Stomach (tissue), 9 donors: ENCODE results near the gene CORO7. TPM values are rescaled to one million over a fixed set of nuclear protein-coding genes. Genes with fewer than 3 reads are reported as not detected.
A peak's percentile ranks its signal among the peaks of the same experiment; 100 is the strongest.

Source experiments
- DNase-seq, 2 donors: peaks; one replicate each; pipeline versions ENCODE4 v3.0.0 to v3.0.0-alpha.2; 2013 to 2019
- H3K27ac ChIP-seq, 5 donors: fragments of 200-600 bp in 4 of 5; sonication (generic) in 4 of 5; one replicate each; pipeline ENCODE4 v1.5.1; 2013 to 2019; ENCODE audit warnings: mild to moderate bottlenecking in 1 of 5, moderate library complexity in 1 of 5
- H3K27me3 ChIP-seq, 3 donors: fragments of 200-600 bp; sonication (generic); one replicate each; pipeline ENCODE4 v1.5.1; 2017 to 2019; ENCODE audit warnings: mixed run types in 1 of 3
- H3K36me3 ChIP-seq, 4 donors: fragments of 200-600 bp; sonication (generic); 1 replicate in 3 of 4; 2 replicates in 1 of 4; pipeline ENCODE4 v1.5.1; 2016 to 2019
- H3K4me1 ChIP-seq, 4 donors: fragments of 200-600 bp; sonication (generic); one replicate each; pipeline ENCODE4 v1.5.1; 2016 to 2019
- H3K4me3 ChIP-seq, 4 donors: fragments of 200-600 bp; sonication (generic) in 3 of 4; one replicate each; pipeline ENCODE4 v1.5.1; 2016 to 2019; ENCODE audit warnings: mild to moderate bottlenecking in 1 of 4
- H3K9me3 ChIP-seq, 4 donors: fragments of 200-600 bp; sonication (generic); one replicate each; pipeline ENCODE4 v1.5.1; 2016 to 2019
- CTCF ChIP-seq, 7 experiments: fragments of 450-650 bp in 4 of 7; fragments of 200-600 bp in 3 of 7; sonication (generic) in 3 of 7; IDR thresholded peaks; one replicate each; pipeline ENCODE4 v1.5.1; 2016 to 2019; ENCODE audit warnings: antibody characterized with exemption in 7 of 7, control low read depth in 2 of 7, mild to moderate bottlenecking in 1 of 7
- EP300 ChIP-seq: sonication (generic); formaldehyde crosslinking; IDR thresholded peaks from one replicate; pipeline ENCODE4 v1.6.1; 2017; ENCODE audit warnings: antibody characterized with exemption
- POLR2A ChIP-seq, 4 donors: fragments of 450-650 bp; IDR thresholded peaks; one replicate each; pipeline ENCODE4 v1.6.1; 2016; ENCODE audit warnings: antibody characterized with exemption in 4 of 4, control low read depth in 2 of 4, mild to moderate bottlenecking in 1 of 4, moderate library complexity in 1 of 4
- POLR2AphosphoS5 ChIP-seq, 3 donors: sonication (generic); formaldehyde crosslinking; IDR thresholded peaks; one replicate each; pipeline ENCODE4 v1.6.1; 2016; ENCODE audit warnings: antibody characterized with exemption in 3 of 3
- WGBS, 5 donors: extraction: QIAGEN DNeasy Blood & Tissue Kit in 3 of 5; methylation state at CpG; one replicate each; pipeline versions ENCODE4 v1.1.5 to v1.1.7; 2013 to 2018; 5-methylcytosine and 5-hydroxymethylcytosine counted together
- intact Hi-C: fragments of 100-400 bp; cut with DNase I; formaldehyde crosslinking; loops from one replicate; pipeline ENCODE4 v1.15.1; 2023; ENCODE audit warnings: low total_unique reads
- polyA plus RNA-seq, 3 donors: library from polyadenylated mRNA; stranded (reverse); fragments of 200-250 nt; gene quantifications; one replicate each; pipeline ENCODE4 v1.2.3, GENCODE V29; 2013
- total RNA-seq, 5 donors: library from RNA; depleted of rRNA; stranded (reverse); fragments of >200 nt; gene quantifications; one replicate each; pipeline versions ENCODE4 v1.1.0 to v1.2.3, GENCODE V29; 2014 to 2016
- donor health status: healthy with polysubstance abuse.
- donor health status: Bipolar disorder and iron deficiency.
- donor health status: healthy.

The CORO7 gene
- total and polyA plus RNA-seq, 8 donors, result 12.5 to 173 (median 17.3) TPM

- intact Hi-C loops, result no loop called here
- peaks cover 35 to 90% (median 81%) of the 10 kb centered on the region in 4 donors for H3K36me3 ChIP-seq
- TF ChIP-seq POLR2AphosphoS5 (IDR thresholded peaks at IDR 0.05), result peak in 1 of 3 donors; percentile 20
- no peak for TF ChIP-seq EP300
- WGBS, 5 donors, result 71 to 88% (median 87%) methylated on average over 11 to 22 of the region's 22 CpGs
- H3K27ac ChIP-seq, result peak overlapping the region in 1 of 5 donors; percentile 28
- peak in 1 of 2 donors; percentile 26 for DNase-seq
- no peaks in the 10 kb centered on the region for H3K9me3 ChIP-seq
- H3K4me3 ChIP-seq, result no peak overlapping the region
- no peaks in the 10 kb centered on the region for H3K27me3 ChIP-seq
- H3K4me1 ChIP-seq, result peaks cover 14 to 50% (median 27%) of the 10 kb centered on the region in 4 donors
Measured at GRCh38 chr16:4407543-4408322, 8.7 kb downstream of the CORO7 start.

- 86 to 92% (median 89%) methylated on average over 23 to 24 of the region's 24 CpGs for WGBS, 5 donors
- Histone ChIP-seq H3K36me3 (peaks cover 35 to 95% (median 82%) of the 10 kb centered on the region in 4 donors), H3K4me3 (no peak overlapping the region), H3K27ac (no peak overlapping the region), H3K4me1 (peaks cover 6 to 33% (median 10%) of the 10 kb centered on the region in 4 donors), H3K27me3 (no peaks in the 10 kb centered on the region), H3K9me3 (no peaks in the 10 kb centered on the region)
- intact Hi-C loops, result loop anchor here (5.0 kb wide), 1 partner anchor 48 kb away; no protein-coding TSS in a partner anchor
- TF ChIP-seq POLR2A (IDR thresholded peaks at IDR 0.05), result no peak
- no peak for TF ChIP-seq EP300
- no peak for TF ChIP-seq POLR2AphosphoS5 (IDR thresholded peaks at IDR 0.05)
- no peak for TF ChIP-seq CTCF (IDR thresholded peaks at IDR 0.05)
- DNase-seq, result peak in 1 of 2 donors; percentile 9
Measured at GRCh38 chr16:4404967-4405696, 11.3 kb downstream of the CORO7 start.

- intact Hi-C loops, result loop anchor here (5.0 kb wide), 1 partner anchor 47 kb away; no protein-coding TSS in a partner anchor
- no peak overlapping the region for H3K4me3 ChIP-seq
- TF ChIP-seq POLR2AphosphoS5 (IDR thresholded peaks at IDR 0.05) (no peak), POLR2A (IDR thresholded peaks at IDR 0.05) (no peak), CTCF (IDR thresholded peaks at IDR 0.05) (peak in 4 of 7 experiments; percentile 48 to 72 (median 55)), EP300 (no peak)
- H3K27me3 ChIP-seq, result no peaks in the 10 kb centered on the region
- WGBS, 5 donors, result 69 to 78% (median 72%) methylated on average over 15 to 20 of the region's 20 CpGs
- peaks cover 5 to 26% (median 8%) of the 10 kb centered on the region in 4 donors for H3K4me1 ChIP-seq
- peak; percentile 60 to 73 for DNase-seq
- H3K36me3 ChIP-seq, result peaks cover 35 to 98% (median 83%) of the 10 kb centered on the region in 4 donors
- H3K9me3 ChIP-seq, result no peaks in the 10 kb centered on the region
- no peak overlapping the region for H3K27ac ChIP-seq
Measured at GRCh38 chr16:4404247-4404966, 12.0 kb downstream of the CORO7 start.

GRCh38 chr16:4403133-4403949, 13.1 kb downstream of the CORO7 start:
- H3K27me3 ChIP-seq, result no peaks in the 10 kb centered on the region
- WGBS, 5 donors, result 82 to 89% (median 87%) methylated on average over 17 to 24 of the region's 24 CpGs
- peaks cover 4 to 18% (median 5%) of the 10 kb centered on the region in 4 donors for H3K4me1 ChIP-seq
- TF ChIP-seq CTCF (IDR thresholded peaks at IDR 0.05) (no peak), EP300 (no peak), POLR2A (IDR thresholded peaks at IDR 0.05) (no peak), POLR2AphosphoS5 (IDR thresholded peaks at IDR 0.05) (no peak)
- H3K4me3 ChIP-seq, result no peak overlapping the region
- H3K27ac ChIP-seq, result no peak overlapping the region
- intact Hi-C loops, result loop anchor here (5.0 kb wide), 1 partner anchor 46 kb away; no protein-coding TSS in a partner anchor
- peaks cover 35 to 92% (median 84%) of the 10 kb centered on the region in 4 donors for H3K36me3 ChIP-seq
- no peaks in the 10 kb centered on the region for H3K9me3 ChIP-seq
- no peak for DNase-seq
